ENCODE results near the gene ASAP2.
"Not testable (repeated sequence)": the region's sequence is repeated elsewhere in the genome, so short reads cannot be mapped to it uniquely, and the experiment has no call there.

The ASAP2 gene

DNA sequence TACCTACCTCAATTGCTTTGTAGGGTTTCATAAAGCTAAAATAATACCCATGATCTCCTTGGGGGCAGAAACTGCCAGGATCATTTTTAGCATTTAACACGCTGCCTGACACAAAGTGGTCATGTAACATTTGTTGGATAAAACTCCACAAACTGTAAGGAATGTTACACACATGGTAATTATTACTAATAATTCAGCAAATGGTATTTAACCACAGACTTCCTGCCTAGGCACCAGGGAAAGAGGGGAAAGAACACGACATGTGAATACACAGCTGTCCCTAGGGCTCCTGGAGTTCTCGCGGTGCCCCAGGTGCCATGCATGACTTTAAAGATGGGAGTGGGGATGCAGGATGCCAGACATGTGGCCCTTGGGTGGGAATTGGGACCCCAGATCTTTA is 43.5 kb downstream of the ASAP2 start:
- no peak for FAIRE-seq
- DNase-seq (ENCODE audit: low spot score) = no peak

DNA sequence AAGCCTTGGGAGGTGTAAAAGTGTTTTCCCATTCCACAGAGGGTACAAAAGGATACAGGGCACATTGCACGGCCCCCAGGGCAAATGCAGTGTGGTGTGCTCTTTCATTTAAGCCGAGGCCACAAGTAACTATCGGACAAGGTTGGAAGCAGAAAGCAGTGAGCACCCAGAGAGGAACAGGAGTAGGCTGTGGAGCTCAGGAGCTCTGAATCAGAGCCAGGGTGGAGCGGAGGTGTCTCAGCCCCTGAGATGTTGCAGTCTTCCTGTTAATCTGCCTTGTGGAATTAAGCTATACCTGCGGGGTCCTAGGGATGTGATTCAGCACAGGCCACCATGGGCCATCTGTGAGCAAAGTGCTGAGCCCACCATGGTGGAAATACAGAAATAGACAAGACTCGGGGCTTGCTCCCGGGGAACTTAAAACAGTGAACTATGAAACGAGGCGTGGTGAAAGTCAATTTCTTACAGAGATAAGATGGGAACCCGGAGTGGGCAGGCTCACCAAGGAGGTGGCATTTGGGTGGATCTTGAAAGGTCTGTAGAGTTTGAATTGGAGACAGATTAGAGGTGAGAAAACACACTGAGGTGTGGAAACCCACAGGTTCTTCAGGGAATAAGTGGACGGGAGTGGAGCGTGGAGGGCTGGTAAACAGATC is 44.0 kb downstream of the ASAP2 start:
- FAIRE-seq (no peak), DNase-seq (ENCODE audit: low spot score) (no peak)

DNA sequence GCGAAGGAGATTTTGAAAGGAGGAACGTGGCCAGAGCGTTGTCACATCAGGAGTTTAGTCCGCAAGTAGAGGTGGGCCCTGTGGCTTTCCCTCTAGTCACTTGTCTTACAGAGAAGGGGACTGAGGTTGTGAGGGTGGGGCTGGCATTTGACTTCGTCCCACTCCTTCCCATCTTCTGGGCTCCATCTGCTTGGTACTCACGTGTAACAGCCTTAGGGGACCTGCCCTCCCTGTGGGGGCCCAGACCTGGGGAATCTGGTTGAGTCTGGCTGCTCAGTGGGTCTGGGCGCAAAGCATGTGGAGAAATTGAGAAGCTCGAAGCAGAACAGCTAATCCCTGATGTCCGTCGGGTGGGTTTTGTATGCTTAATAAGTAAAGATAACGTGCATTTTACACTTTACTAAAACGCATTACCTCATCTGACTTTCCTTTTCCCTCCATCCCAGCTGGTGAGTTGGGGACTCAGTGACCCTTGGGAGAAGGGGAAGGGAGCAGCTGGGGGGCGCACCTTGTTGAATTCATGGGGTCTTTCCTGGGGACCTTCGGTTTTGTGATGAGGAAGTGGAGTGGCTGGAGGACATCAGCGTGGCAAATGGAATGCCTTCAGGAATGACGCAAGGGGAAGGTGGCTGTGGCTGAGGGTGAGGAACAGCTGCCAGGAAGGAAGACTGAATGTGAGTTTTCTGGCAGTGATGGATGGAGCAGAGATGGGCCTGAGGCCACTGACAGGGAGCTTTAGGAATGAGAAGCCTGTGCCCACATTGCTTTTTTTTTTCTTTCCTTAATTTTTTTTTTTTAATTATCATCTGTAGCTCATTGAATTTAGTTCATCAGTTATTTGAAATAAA is 44.8 kb downstream of the ASAP2 start:
- no peak for FAIRE-seq

DNA sequence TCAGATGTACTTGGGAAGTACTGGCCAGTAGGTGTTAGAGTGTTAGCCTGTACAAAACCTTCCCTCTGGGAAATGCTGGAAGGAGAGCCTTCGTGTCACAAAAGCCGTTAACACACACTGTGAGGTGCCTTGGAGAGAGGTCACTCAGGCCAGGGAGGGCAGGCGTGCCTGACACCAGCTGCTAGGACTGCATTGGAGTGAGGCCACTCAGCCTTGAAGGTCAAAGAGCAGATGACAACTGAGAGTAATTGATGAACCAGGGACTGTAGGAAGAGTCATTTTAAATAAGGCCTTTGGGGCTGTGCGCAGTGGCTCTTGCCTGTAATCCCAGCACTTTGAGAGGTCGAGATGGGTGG is 45.4 kb downstream of the ASAP2 start:
- DNase-seq (ENCODE audit: low spot score) (no peak), FAIRE-seq (no peak)

More for the DNA sequence above, 44.8 kb downstream of the ASAP2 start:
- DNase-seq (ENCODE audit: low spot score) = peak; percentile 59

DNA sequence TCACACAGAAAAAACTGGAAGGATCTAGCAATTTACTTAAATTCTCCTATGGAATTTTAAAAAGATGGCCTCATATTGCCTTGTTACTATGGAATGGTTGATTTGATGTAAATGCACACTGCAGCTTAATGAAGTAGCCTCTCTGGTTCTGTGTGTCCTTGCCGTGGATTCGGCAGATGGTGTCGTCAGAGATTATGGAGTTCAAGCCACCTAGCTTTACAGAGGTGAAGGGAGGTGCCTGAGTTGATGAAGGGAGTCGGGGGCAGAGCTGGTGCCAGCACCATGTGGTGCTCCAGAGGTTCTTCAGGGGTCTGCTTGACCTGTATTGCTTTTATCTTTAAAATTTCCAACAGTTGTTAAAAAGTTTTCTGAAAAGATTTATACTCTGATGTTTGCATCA is 48.8 kb downstream of the ASAP2 start:
- no peak for FAIRE-seq
- DNase-seq (ENCODE audit: low spot score) = no peak

DNA sequence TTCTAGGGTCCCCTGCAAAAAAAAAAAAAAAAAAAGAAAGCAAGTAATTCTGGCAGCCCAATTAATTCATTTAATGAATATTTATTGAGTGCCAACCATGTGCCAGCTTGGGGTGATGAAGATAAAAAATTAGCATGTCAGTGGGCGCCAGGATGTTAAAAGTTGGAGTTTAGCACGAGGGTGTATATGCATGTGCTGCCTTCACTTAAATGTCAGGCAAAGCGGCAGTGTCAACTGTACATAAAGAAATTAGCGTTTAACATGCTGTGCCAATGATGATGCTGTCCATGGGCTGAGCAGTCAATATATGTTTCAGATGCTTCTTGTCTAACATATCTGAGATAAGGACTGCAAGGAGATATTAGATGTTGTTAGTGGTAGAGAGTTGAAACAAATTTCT is 49.5 kb downstream of the ASAP2 start:
- FAIRE-seq = no peak
- no peak for DNase-seq (ENCODE audit: low spot score)

DNA sequence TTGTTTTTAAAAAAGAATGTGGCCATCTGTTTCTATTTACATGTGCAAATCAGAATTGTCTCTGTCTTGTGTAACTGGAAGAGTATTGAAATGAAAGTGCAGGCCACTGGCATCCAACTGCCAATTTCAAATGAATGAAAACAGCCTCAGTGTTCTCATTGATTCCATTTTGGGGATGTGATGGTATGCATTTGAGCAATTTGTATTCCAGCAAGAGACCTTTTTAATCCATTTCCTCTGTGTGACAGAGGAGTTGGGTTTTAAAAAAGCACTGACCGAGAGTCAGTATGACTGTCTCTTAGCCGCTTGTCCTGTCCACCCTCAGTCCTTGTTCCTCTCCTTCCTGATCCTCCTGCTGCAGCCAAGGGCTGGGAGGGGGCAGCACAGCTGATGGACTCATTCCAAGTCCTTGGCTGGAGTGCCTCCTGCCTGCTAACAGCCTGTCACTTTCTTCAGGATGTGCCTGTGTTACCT is 50.0 kb downstream of the ASAP2 start:
- no peak for FAIRE-seq

DNA sequence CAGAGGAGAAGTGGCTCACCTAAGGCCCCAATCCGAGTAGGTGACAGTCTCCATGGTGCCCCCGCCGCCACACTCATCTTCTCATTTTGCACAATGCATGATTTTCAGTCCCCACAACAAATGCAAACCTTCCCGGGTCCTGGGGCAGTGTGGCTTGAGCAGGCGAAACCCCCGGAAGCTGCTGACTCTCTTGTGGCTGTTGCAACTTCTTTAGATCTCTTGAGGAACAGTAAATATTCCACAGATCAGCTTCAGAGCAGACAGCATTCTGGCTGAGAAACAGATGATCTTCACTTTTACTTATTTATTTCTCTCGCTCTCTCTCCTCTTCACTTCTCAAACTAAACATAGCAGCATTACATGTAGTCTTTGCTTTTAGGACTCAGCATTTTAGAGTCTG is 51.9 kb downstream of the ASAP2 start:
- DNase-seq (ENCODE audit: low spot score) = no peak
- no peak for FAIRE-seq

More for the DNA sequence above, 50.0 kb downstream of the ASAP2 start:
- no peak for DNase-seq (ENCODE audit: low spot score)

DNA sequence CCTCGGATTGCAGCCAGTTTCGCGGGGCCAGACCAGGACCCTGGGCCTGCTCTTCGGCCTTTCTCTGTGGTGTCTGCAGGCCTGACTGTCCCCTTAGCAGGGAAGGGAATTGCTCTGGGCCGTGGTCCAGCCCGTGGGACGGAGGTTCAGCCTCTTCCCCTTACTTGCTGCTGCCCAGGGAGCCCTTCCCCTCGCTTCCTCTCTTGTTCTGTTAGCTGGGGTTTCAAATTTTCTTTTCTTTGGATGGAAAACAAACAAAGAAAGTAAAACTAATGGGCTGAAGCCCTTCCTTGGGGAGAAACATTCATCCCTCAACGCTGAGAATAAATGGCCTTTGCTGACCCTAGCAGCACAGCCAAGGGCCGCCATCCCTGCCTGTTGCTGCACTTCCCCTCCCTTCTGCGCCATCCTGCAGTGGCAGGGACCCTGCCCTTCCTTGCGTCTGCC is 52.4 kb downstream of the ASAP2 start:
- FAIRE-seq (no peak), DNase-seq (ENCODE audit: low spot score) (no peak)

DNA sequence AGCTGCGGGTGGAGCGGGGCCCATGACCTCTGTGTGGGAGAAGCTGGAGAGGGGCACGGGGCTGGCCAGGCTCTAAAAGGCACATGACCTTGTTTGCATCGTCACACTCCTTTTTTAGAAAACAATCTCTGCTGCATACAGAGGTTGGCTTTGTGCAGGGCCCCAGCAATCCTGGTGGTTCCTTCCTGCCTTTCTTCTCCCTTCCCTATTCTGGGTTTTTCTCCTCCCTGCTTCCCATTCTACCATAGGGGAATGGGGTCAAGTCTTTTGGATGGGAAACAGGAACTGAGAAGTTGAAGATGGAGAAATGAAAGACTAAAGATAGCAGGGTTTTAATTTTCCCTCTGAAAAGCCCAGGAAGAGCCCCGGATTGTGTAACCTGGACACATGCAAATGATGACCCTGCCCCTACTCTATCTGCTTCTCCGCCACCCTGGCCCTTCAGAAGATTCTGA is 53.9 kb downstream of the ASAP2 start:
- FAIRE-seq (no peak), DNase-seq (ENCODE audit: low spot score) (no peak)

DNA sequence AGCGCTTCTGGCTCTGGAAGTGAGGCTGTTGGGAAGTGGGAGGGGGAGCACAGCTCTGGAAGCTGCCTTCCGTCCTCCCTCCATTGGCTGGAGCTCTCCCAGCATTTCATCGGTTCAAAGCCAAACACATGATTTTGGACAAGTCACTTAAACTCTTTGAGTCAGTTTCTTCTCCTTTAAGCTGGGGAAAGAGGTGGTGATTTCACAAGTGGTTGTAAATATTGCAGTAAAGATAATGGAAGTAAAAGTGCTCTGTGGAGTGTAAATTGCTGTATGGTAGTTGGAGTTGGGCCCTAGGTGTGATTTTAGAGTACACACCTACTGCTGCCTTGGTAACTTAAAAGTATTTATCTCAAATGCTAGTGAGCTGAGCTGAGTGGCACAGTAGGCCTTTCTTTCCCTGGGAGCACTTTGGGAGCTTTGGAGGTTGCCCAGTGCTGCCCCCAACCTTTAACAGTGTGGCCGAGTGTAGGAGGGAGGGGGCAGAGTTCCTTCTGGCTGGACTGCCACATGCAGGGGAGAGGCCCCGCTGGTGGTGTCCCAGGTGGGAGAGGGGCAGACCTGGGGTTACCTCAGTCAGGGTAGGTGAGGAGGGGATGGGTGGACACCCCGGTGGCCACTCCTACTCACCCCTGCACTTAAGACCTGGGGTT is 54.7 kb downstream of the ASAP2 start:
- FAIRE-seq (no peak), DNase-seq (ENCODE audit: low spot score) (no peak)

DNA sequence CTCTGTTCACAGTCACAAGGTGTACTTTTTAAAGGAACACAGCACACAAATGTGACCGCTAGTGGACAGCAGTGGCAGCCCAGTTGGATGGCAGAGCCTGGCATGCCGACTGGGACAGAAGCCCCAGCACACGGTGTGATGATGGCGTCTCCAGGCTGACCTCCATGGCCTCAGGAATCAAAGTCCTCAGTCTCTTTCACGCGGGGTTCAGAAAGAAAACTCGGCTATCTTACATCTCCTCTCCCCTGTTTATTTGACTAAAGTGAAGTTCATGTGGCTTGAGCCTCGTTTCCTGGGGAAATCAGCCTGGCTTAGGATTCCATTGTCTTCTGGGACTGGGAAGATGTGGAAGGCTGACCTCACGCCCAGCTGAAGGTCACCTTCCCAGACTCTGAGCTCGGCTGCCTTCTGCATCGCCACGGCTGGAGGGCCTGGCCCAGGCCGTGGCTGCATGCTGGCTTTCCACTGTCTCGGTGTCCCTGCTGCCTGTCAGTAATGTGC is 56.1 kb downstream of the ASAP2 start:
- DNase-seq (ENCODE audit: low spot score) (no peak), FAIRE-seq (no peak)

DNA sequence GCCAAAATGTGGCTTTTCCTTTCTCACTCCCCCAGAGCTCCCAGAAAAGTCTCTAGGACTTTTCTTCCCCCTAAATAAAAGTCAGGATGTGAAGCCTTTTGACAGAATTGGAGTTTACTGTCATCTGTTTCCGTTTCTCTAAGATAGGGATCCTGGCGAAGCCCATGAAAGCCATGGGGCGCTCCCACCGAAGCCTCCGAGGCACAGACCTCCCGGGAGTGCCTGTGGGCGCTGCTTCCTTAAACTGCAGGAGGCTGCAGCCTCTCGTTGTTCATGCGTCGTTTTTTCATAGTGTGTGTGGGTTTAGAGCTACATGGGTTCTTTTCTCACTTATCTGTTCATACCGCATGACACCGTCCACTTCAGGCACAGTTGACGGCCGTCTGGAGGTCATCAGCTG is 56.8 kb downstream of the ASAP2 start:
- DNase-seq (ENCODE audit: low spot score) = no peak
- FAIRE-seq = no peak

DNA sequence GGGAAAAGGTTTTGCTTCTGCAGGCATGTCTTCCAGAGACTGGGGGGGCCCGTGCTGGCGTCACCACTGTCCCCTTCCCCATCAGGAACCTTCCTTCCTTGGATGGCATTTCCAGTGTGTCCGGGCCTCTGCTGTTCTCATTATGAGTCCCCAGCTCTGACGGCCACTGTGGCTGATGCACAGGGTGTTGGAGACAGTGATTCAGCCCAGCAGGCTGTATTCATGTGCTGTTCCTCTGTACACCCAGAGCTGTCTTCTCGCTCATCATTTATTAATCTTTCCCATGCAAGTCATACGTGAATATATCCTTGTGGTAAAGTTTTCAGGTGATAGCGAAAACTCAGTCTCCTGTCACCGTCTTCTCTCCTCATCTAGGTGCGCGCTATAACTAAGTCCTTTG is 57.7 kb downstream of the ASAP2 start:
- DNase-seq (ENCODE audit: low spot score) (no peak), FAIRE-seq (no peak)

DNA sequence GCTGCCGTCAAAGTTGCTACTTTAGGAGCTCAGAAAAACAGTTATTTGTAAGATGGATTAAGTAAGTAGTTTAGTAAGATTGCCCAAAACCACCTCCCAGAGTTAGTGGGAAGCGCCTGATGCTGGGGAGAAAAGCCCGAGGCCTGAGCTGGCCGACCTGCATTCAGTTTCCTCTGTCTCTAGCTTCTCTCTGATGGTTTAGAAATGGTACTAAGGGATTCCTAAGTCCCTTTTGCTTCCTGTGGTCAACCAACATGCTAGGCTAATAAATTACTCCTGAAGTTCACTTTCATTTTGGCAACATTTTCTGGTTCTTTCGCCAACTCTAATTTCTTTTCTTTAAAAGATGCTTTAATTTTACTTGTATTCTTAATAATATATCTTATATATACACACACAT is 60.1 kb downstream of the ASAP2 start:
- no peak for DNase-seq (ENCODE audit: low spot score)
- FAIRE-seq = no peak

DNA sequence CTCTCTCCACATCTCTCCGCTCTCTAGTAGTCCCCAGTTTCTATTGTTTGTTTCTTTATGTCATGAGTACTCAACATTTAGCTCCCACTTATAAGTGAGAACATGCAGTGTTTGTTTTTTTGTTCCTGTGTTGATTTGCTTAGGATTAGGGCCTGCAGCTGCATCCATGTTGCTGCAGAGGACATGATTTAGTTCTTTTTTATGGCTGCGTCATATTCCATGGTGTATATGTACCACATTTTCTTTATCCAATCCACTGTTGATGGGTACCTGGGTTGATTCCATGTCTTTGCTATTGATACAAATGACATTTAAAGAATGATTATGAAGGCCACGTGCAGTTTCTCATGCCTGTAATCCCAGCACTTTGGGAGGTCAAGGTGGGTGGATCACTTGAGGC is 60.7 kb downstream of the ASAP2 start:
- not testable (repeated sequence) for DNase-seq (ENCODE audit: low spot score); FAIRE-seq

DNA sequence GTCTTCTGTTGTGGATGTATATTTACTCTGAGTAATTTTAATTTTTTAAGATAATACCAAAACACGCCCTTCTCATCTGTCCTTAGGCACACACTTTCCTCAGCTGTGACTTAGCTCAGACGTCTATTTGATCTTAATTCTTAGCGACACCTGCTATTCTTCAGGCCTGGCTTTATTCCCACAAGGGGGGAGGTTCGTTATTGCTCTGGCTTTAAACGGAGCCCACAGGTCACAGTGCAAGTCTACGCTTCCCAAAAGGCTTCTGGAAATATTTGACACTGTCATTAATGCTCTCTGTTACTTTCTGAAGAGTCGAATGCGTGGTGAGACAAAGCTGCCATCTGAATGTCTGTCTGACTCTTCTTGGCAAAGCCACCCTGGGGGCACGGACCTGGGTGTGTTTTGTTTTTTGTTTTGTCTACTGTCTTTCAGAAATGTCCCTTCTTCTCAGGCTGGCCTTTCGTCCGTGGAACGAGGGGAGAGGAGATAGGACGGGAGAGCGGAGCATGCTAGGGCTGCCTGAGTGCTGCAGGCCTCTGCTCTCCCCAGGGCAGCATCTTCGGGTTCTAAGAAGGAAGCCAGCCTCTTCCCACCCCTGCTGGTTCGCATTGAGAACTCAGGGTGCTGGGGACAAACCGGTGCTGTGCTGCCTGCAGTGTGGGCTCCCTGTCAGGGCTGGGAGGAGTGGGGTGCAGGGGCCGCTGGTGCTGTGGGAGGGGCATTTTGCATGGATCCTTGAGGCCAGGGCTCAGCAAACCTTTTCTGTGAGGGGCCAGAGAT is 61.9 kb downstream of the ASAP2 start:
- DNase-seq (ENCODE audit: low spot score) = no peak

DNA sequence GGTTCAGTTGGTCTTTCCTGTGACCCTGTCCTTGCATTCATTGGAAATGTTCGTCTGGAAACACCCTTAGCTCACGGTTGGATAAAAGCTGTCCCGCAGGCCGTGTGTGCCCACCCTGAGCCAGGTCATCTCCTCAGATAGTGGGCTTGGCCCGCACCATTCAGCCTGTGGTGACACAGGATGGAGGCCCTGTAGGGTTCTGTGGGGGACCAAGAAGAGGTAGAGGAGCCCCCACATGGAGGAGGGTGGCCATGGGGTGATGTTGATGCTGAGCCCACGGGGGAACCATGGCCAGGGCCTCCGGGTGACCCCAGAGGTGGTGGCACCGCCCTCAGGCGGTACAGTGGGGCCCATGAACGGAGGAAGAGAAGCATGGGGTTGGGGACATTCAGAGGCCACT is 62.7 kb downstream of the ASAP2 start:
- DNase-seq (ENCODE audit: low spot score) (no peak), FAIRE-seq (no peak)

More for the DNA sequence above, 61.9 kb downstream of the ASAP2 start:
- no peak for FAIRE-seq

DNA sequence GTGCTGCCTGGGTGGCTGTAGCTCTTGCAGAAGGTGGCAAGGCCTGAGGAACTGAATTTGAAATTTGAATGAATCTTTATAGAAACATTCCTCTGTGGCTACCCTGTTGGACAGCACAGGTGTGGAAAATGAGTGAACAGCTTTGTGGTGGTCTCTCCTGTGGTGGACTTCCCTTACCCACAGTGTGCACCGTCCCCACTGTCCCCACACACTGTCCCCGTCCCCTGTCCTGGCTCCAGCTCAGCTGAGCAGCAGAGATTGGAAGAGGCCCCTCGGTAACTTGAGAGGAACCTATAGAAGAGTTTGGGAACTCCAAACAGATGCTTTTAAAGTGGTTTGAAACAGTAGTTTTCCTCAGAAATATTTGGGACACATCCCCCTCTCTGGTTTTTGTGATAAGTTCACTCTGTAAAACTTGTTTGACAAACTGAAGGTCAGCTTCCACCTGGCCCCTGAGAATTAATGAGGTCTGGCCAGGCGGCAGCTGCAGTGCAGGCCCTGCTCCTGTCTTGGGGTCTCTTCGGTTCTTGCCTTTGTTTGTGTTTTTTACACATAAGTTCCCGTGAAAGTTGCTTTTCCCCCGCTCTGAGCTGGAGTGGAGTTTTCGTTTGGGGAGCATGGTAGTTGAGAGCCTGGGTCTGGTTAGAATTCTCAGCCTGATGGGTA is 63.2 kb downstream of the ASAP2 start:
- FAIRE-seq = no peak
- DNase-seq (ENCODE audit: low spot score) = no peak

DNA sequence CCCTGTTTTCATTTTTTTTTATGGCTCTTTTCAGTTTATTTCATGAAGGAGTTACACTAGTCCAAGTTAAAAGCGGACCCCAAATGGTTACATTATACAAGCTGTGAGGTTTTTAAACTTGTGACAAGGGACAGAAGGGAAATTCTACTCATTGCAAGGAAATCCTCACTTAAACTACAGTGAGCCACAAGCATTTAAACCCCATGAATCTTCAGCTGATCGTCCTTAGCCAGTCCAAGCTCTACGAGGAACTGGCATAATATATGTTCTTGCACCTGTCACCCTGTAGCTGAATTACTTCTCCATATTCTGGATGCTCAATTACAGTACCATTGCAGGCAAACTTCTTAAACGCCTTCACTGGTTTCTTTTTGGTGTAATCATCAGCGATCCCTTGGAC is 64.5 kb downstream of the ASAP2 start:
- no peak for DNase-seq (ENCODE audit: low spot score)
- FAIRE-seq = no peak

DNA sequence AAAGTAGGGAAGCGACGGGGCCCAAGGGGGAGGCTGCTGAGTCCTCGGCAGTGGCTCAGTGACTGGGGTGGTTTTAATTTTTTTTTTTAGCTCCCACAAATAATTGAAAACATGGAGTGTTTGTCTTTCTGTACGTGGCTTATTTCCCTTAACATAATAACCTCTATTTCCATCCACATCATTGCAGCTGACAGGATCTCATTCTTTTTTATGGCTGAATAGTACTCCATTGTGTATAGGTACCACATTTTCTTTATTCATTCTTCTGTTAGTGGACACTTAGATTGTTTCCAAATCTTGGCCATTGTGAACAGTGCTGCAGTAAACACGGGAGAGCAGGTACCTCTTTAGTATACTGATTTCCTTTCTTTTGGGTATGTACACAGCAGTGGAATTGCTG is 65.1 kb downstream of the ASAP2 start:
- DNase-seq (ENCODE audit: low spot score) (no peak), FAIRE-seq (no peak)

All from urothelium cell line (cell line).